ENCODE results near the gene GRB14. TPM values are rescaled to one million over a fixed set of nuclear protein-coding genes. Genes with fewer than 3 reads are reported as not detected.

Gene GRB14
- total RNA-seq, 1 experiment from 2014 or later = 6.0 TPM

- in situ Hi-C loops (cut with HindIII; ENCODE audit: low pct_unique_long_range_greater_than_20kb, low sequenced_read_pairs) = no loop called here
- DNase-seq (ENCODE audit: low read depth) = no peak
These were observed 164.0 kb downstream of the GRB14 start for GRCh38 chr2:164457271-164457670.

DNA sequence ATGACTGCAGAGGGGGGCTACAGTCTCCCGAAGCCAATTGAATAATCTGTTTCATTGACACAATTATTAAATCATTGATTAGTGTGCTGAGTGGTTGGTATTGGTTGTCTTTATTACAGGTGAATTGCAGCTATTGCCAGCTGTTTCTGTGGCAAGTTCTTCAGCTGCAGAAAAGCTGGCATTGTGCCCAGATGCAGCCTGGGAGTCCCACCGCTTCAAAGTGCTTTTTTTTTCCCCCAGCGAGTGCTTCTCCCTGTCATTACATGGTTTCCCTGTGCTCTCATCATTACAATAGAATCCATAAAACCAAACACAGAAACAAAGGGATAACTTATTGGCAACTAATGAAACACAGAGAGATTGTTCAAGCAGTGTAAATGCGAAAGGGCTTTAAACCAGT is 164.7 kb downstream of the GRB14 start:
- DNase-seq (ENCODE audit: low read depth) = no peak
- in situ Hi-C loops (cut with HindIII; ENCODE audit: low pct_unique_long_range_greater_than_20kb, low sequenced_read_pairs) = no loop called here

GRCh38 chr2:164453656-164454305 is 167.5 kb downstream of the GRB14 start:
- DNase-seq (ENCODE audit: low read depth) = no peak
- in situ Hi-C loops (cut with HindIII; ENCODE audit: low pct_unique_long_range_greater_than_20kb, low sequenced_read_pairs) = no loop called here

DNA sequence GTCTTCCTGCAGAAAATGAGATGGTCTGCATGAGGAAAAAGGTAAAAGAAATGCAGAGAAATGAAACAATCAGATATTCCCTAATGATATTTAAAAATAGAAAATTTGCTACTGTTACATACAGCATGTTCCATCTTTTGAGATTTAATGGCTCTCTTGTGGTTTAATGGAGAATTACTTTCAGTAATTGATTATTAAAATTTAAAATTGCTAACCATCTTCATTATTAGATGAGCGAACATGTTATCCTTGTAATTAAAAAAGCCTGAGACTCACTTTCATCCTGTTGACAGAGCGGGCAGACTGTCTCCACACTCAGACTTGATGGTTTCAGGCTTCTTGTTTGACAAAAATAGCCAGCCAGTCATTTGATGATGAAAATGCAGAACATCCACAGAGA is 171.0 kb downstream of the GRB14 start:
- DNase-seq (ENCODE audit: low read depth) = no peak
- in situ Hi-C loops (cut with HindIII; ENCODE audit: low pct_unique_long_range_greater_than_20kb, low sequenced_read_pairs) = no loop called here

- in situ Hi-C loops (cut with HindIII; ENCODE audit: low pct_unique_long_range_greater_than_20kb, low sequenced_read_pairs) = no loop called here
These were observed 171.6 kb downstream of the GRB14 start for GRCh38 chr2:164449706-164450105.

DNA sequence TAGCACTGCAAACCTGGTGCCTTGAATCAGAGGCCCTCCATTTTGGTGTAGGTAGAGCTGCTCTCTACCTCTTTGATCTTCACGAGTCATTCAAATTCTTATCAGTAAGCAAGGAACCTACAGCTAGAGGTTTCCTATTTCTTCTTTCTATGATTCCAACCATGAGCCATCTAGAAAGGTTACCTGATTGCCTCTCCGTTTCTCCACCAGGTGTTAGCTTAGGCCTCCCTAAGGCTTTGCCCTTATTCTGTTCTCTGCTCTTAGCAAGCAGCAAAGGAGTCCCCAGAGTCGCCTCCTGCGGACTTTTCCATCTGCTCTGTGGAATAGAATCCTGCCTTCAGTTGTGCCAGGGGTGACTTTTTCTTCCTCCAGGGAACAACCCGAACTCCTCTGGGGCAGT is 173.6 kb downstream of the GRB14 start:
- no peak for DNase-seq (ENCODE audit: low read depth)
- in situ Hi-C loops (cut with HindIII; ENCODE audit: low pct_unique_long_range_greater_than_20kb, low sequenced_read_pairs) = no loop called here

More at GRCh38 chr2:164449706-164450105, 171.6 kb downstream of the GRB14 start:
- no peak for DNase-seq (ENCODE audit: low read depth)

Other genes starting within 250 kb of the GRB14 start
- gene COBLL1, start 220.3 kb upstream of the GRB14 start, total RNA-seq (2014; rRNA removed; shearing (Covaris generic); ENCODE audit: low replicate concordance) = 4.1 and 16.4 TPM in 2 replicates